NB4 (cell line): ENCODE results near the gene REEP6.
"Not testable (repeated sequence)": the region's sequence is repeated elsewhere in the genome, so short reads cannot be mapped to it uniquely, and the experiment has no call there.

Source experiments
- DNase-seq: peaks from one replicate; pipeline ENCODE4 v3.0.0; 2010; ENCODE audit warnings: low read depth
- H3K4me3 ChIP-seq: one replicate; pipeline ENCODE4 v1.5.1; 2011; ENCODE audit warnings: mild to moderate bottlenecking, low read depth, low read length, moderate library complexity
- CTCF ChIP-seq: IDR thresholded peaks from one replicate; pipeline ENCODE4 v1.5.1; 2012; ENCODE audit warnings: low read depth, low read length
- MAX ChIP-seq: IDR thresholded peaks from 2 replicates; pipeline ENCODE4 v1.6.1; 2011; ENCODE audit warnings: low read depth, low read length
- MYC ChIP-seq: IDR thresholded peaks from 2 replicates; pipeline ENCODE4 v1.6.1; 2011; ENCODE audit warnings: low read depth, low read length
- POLR2A ChIP-seq: IDR thresholded peaks from 2 replicates; pipeline ENCODE4 v1.6.1; 2011; ENCODE audit warnings: mild to moderate bottlenecking; ENCODE audit not compliant: insufficient read length; ENCODE audit errors: extremely low read depth

The REEP6 gene

DNA sequence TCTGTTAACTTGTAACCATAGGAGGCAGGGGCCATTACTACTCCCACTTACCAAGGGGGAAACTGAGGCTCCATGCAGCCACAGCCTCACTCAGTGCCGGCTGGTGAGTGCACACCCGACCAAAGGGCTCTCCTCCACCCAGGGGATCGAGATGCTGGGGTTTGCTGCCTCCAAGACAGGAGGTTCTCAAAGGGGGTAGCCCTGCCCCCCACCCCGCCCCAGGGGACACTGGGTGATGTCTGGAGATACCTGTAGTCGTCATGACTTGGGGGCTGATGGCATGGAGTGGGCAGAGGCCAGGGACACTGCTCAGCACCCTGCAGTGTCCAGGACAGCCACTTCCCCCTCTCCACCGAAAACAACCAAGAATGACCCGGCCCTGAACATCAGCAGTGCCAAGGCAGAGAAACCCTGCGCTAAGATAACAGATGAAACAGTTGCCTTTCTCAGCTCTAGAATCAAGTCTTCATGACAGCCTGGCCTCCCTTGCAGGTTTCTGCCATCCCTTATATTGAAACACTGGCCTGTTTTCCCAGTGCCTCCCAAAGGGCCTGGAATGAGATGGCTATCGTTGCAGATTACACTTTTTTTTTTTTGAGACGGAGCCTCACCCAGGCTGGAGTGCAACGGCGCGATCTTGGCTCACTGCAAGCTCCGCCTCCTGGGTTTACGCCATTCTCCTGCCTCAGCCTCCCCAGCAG is 3.3 kb downstream of the REEP6 start:
- DNase-seq: no peak
- no peak overlapping the region for H3K4me3 ChIP-seq
- TF ChIP-seq MAX (no peak), MYC (no peak), CTCF (no peak), POLR2A (no peak)

- DNase-seq: no peak
- H3K4me3 ChIP-seq: no peak overlapping the region
- TF ChIP-seq MAX: no peak
- TF ChIP-seq MYC: no peak
- no peak for TF ChIP-seq POLR2A
- no peak for TF ChIP-seq CTCF
Observed at GRCh38 chr19:1495051-1495798, 4.2 kb downstream of the REEP6 start.

DNA sequence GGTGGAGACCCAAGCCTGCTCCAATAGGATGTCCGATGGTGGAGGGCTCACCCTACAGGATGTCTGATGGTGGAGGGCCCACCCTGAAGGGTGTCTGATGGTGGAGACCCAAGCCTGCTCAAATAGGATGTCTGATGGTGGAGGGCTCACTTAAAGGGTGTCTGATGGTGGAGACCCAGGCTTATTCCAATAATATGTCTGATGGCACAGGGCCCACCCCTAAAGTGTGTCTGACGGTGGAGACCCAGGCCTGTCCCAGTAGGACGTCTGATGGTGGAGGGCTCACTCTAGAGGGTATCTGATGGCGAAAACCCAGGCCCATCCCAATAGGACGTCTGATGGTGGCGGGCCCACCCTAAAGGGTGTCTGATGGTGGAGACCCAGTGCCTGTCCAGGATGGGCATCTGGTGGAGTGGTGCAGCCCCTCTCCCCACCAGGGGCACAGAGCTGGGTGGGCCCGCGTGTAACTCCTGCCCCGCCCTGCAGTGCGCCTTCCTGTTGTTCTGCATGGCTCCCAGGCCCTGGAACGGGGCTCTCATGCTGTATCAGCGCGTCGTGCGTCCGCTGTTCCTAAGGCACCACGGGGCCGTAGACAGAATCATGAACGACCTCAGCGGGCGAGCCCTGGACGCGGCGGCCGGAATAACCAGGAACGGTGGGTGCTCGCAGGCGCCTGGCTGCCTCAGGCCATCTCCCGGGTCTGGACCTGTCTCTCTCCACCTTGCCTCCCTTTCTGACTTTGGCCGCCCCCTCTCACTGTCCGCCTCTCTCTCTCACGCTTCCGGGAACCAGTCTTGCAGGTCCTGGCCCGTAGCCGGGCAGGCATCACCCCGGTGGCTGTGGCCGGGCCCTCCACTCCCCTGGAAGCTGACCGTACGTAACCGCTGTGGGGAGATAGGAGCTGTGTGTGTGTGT is 5.1 kb downstream of the REEP6 start:
- no peak for DNase-seq
- TF ChIP-seq CTCF: no peak
- TF ChIP-seq MAX: no peak
- TF ChIP-seq MYC: no peak
- TF ChIP-seq POLR2A: no peak

GRCh38 chr19:1496714-1497577 is 6.0 kb downstream of the REEP6 start:
- H3K4me3 ChIP-seq: no peak overlapping the region

More for the DNA sequence above, 5.1 kb downstream of the REEP6 start:
- no peak overlapping the region for H3K4me3 ChIP-seq

DNA sequence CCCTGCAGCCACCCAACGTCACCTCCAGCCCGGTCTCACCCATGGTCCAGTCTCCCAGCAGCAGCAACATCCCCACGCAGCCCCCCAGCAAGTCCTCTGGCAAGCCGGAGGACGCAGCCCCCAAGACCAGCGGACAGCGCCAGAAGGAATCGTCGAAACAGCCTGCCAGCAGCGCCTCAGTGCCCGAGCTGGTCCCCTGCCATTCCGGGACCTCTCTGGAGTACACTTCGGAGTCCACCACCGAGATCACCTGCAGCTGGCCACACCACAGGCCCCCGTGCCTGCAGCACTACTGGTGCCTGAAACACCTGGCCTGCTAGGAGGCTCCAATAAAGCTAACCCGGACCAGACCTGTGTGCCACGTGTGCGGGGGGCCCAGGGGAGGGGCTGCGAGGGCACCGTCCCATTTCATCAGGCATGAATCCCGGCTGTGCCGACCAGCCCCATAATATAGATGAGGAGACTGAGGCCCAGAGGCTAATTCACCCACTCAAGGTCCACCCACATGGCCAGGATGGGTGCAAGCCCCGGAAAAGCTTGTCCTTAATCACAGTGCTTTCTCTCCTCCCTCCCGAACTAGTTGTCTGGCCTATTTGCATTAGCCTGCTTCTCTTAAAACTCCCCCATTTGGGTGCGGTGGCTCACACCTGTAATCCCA is 6.7 kb downstream of the REEP6 start:
- H3K4me3 ChIP-seq: no peak overlapping the region
- TF ChIP-seq POLR2A: no peak
- TF ChIP-seq CTCF: no peak
- no peak for TF ChIP-seq MAX
- no peak for TF ChIP-seq MYC
- no peak for DNase-seq

More at GRCh38 chr19:1496714-1497577, 6.0 kb downstream of the REEP6 start:
- DNase-seq: no peak
- TF ChIP-seq MYC: no peak

DNA sequence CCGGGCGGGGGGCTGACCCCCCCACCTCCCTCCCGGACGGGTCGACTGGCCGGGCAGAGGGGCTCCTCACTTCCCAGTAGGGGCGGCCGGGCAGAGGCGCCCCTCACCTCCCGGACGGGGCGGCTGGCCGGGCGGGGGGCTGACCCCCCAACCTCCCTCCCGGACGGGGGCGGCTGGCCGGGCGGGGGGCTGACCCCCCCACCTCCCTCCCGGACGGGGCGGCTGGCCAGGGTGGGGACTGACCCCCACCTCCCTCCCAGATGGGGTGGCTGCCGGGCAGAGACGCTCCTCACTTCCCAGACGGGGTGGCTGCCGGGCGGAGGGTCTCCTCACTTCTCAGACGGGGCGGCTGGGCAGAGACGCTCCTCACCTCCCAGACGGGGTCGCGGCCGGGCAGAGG is 8.2 kb downstream of the REEP6 start:
- DNase-seq, H3K4me3 ChIP-seq: not testable (repeated sequence)
